ENCODE measurements around the gene LGR5. TPM values are rescaled to one million over a fixed set of nuclear protein-coding genes. Genes with fewer than 3 reads are reported as not detected.

LGR5 gene
- total and polyA plus RNA-seq, 10 of the 15 experiments (the other 5 are each of a cell fraction or from before 2014, with no cell fraction given) = 2.1 TPM; not detected in 9

GRCh38 chr12:71578694-71579258 lies 139.2 kb downstream of the LGR5 start:
- ChIA-PET RAD21 (ENCODE audit: unreplicated experiment) (no interaction called here), POLR2A (interaction anchor here (0.5 kb wide), 1 partner anchor 28 kb away, joined by 3 read pairs; no protein-coding TSS in a partner anchor), SMC1A (ENCODE audit: uncharacterized antibody, unreplicated experiment) (no interaction called here), CTCF (interaction anchor here (1.4 kb wide), 1 partner anchor 168 kb away, joined by 3 read pairs; no protein-coding TSS in a partner anchor)
- intact Hi-C loops (cut with micrococcal nuclease; ENCODE audit: unreplicated experiment) (no loop called here), in situ Hi-C loops (cut with MboI) (no loop called here)
- ATAC-seq (no peak), FAIRE-seq (no peak), DNase-seq (ENCODE audit: low read depth, low spot score) (no peak)
- no peaks in the 10 kb centered on the region; a peak in 2 of 4 replicates for H3K27me3 ChIP-seq (replicated peaks in 1 of 2; ENCODE audit: control insufficient read depth in 2 of 2, insufficient read depth in 2 of 2, low read length in 1 of 2)
- H3K4me2 ChIP-seq (ENCODE audit: control insufficient read depth, insufficient read depth) = no peak overlapping the region
- no peaks in the 10 kb centered on the region for H4K20me1 ChIP-seq (ENCODE audit: control insufficient read depth, insufficient read depth)
- no peak overlapping the region for H3K4me3 ChIP-seq
- no peak overlapping the region for H2AFZ ChIP-seq (ENCODE audit: control insufficient read depth, low read depth, low read length)
- no peaks in the 10 kb centered on the region for H3K79me2 ChIP-seq (ENCODE audit: control insufficient read depth, insufficient read depth, low read length)
- no peaks in the 10 kb centered on the region for H3K9me3 ChIP-seq (replicated peaks; ENCODE audit: control insufficient read depth, insufficient read depth, low read length)
- WGBS (ENCODE audit: insufficient coverage, insufficient replicate concordance, low lambda C conversion rate, missing lambda C conversion rate) = 13% methylated on average over 5 of the region's 5 CpGs
- H3K27ac ChIP-seq (ENCODE audit: control insufficient read depth, insufficient read depth) = no peak overlapping the region
- H3K36me3 ChIP-seq (ENCODE audit: control insufficient read depth in 2 of 2, insufficient read depth in 2 of 2, low read length in 1 of 2) = no peaks in the 10 kb centered on the region
- BruUV-seq (replicated peaks) = no TSS peak
- TF ChIP-seq FOS (IDR thresholded peaks at IDR 0.05; ENCODE audit: borderline replicate concordance, extremely low read depth, insufficient read length) (no peak), FOXK2 (IDR thresholded peaks at IDR 0.05) (no peak), REST (IDR thresholded peaks at IDR 0.05; ENCODE audit: low read depth, low read length) (no peak), MXI1 (IDR thresholded peaks at IDR 0.05; ENCODE audit: low read depth, low read length) (no peak), SREBF2 (IDR thresholded peaks at IDR 0.05; ENCODE audit: low read length) (no peak), WRNIP1 (IDR thresholded peaks at IDR 0.05; ENCODE audit: borderline replicate concordance, low read depth, low read length) (no peak), SMAD1 (IDR thresholded peaks at IDR 0.05; ENCODE audit: low read depth, partially characterized antibody) (no peak), CBX3 (IDR thresholded peaks at IDR 0.05; ENCODE audit: borderline replicate concordance, low read depth) (no peak), NR2C1 (IDR thresholded peaks at IDR 0.05) (no peak), RBBP5 (conservative IDR thresholded peaks at IDR 0.05) (no peak), RELA (IDR thresholded peaks at IDR 0.05; ENCODE audit: borderline replicate concordance, partially characterized antibody) (no peak), PBX3 (IDR thresholded peaks at IDR 0.05; ENCODE audit: insufficient replicate concordance, low read depth, low read length) (no peak), STAT3 (IDR thresholded peaks at IDR 0.05; ENCODE audit: low read depth, low read length) (no peak), E2F4 (IDR thresholded peaks at IDR 0.05; ENCODE audit: low read depth, low read length) (no peak), MEF2B (IDR thresholded peaks at IDR 0.05; ENCODE audit: partially characterized antibody, poor library complexity, severe bottlenecking) (no peak), RB1 (IDR thresholded peaks at IDR 0.05; ENCODE audit: borderline replicate concordance) (no peak), HDAC2 (IDR thresholded peaks at IDR 0.05) (no peak)
- no peaks in the 10 kb centered on the region for H3K4me1 ChIP-seq (ENCODE audit: control insufficient read depth, insufficient read depth, low read length)
- H3K9ac ChIP-seq (ENCODE audit: control insufficient read depth, insufficient read depth, low read length) = no peak overlapping the region

All from GM12878 (cell line).